HG02943 (cell line): ENCODE data around the gene ASPSCR1.

Experiments used
- ATAC-seq: cut with Tn5 transposase; IDR thresholded peaks from one replicate; pipeline ENCODE4 v1.9.1; 2021; ENCODE audit warnings: mild to moderate bottlenecking, low read depth, moderate library complexity; ENCODE audit not compliant: unreplicated experiment

Gene ASPSCR1

DNA sequence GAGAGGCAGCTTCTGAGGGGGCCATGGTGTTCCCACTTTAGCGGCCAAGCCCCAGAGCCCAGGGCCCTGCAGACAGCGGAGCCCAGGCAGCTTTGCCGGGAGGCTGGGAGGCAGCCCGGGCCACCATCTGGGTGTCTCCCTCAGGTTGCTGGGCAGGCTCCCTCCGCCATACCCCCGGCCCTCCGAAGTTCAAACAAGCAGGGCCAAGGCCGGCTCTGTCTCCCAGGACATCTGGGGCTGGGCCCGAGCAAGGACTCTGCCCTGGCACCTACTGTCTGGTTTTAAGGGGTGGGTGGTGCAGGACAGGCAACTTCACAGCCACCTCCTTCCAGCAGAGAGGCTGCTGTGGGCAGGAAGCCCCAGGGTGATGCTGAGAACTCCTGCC is 85.5 kb downstream of the ASPSCR1 start:
- no peak for ATAC-seq

DNA sequence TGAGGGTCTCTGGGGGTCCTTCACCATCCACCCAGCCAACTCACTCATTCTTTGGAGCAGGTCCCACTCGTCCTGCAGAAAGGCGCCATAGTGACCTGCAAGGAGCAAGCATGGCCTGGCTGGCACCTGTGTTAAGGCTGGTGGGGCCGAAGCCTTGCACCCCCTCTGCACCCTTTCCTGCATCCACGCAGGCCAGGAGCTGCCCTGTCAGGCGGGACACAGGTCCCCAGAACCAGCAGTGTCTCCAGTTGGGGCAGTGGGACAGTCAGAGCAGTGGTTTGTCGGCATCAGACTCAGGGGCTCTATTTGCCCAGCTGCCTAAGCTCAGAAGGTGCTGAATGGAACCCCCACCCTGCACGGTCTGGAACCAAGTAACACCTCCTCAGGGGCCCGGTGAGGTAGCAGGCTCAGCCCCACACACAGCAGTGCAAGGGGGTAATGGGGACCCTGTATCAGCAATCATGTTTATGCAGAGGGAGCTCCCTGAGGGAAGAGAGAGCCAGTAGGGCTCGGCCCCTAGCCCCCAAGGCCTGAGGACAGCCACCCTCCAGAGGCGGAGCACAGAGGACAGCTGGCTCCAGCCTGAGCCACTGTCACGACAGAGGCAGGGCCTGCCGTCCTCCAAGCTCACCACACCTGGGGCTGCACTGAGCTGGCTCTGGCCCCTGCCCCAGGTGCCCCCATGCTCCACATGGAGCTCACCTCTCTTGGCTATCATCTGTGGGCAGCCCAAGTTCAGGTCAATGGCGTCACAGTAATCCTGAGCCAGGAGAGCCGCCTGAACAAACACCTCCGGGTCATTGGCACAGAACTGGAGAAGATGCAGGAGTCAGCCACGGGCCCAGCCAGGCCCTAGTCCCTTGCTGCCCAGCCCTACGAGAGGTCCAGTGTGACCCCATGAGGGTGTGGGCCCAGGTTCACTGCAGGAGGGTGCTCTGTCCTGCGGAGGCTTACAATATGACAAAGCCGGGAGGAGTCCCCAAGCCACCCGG is 86.3 kb downstream of the ASPSCR1 start:
- no peak for ATAC-seq

DNA sequence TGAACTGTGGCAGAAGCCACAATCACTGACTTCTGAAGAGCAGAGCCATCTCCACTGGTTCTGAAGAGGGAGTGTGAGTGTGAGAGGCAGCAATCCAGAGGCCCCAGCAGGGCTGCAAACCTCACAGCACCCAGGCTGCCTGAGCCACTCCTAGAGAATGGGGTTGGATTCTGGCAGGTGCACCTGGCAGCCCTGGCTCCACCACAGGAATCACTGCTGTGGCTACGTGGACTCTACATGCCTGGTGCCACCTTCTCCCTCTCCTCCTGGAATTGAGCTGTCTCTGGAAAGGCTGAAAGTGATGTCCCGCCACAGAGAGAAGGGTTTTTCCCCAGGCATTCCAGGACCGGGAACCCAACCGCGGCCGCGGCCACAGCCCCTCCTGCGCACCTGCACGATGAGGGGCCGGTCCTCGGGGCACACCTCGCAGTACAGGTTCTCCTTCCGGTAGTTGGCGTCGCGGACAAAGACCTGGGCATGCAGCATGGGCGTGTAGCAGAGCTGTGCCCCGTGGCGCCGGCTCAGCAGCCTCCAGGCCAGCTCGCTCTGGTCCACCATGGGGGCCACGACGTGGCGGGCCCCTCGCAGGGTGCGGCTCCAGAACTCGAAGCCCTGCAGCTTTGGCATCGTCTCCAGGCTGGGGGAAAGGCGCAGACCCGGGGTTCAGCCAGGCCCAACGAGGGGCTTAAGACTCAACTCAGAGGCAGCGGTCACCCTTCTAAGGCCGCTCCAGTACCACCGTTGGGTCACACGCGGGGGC is 87.2 kb downstream of the ASPSCR1 start:
- no peak for ATAC-seq

DNA sequence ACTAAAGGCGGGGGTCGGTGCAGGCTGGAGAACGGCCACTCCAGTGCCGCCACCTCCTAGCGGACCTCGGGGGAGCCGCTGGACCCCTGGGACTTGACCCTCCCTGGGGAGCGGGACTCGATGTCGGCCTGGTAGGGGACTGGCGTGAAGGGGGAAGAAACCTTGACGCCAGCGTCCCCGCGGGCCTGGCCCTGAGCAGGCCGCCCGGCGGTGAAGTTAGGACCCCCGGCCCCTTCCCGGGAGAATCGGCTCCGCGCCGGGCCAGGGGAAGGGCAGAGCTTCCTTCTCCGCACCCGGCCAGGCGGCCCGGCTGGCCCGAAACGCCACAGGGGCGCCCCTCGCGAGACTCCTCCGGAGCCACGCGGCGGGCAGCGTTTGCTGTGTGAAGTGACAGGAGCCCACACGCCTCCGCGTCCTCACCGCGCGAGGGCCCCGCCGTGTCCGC is 87.8 kb downstream of the ASPSCR1 start:
- ATAC-seq = no peak

DNA sequence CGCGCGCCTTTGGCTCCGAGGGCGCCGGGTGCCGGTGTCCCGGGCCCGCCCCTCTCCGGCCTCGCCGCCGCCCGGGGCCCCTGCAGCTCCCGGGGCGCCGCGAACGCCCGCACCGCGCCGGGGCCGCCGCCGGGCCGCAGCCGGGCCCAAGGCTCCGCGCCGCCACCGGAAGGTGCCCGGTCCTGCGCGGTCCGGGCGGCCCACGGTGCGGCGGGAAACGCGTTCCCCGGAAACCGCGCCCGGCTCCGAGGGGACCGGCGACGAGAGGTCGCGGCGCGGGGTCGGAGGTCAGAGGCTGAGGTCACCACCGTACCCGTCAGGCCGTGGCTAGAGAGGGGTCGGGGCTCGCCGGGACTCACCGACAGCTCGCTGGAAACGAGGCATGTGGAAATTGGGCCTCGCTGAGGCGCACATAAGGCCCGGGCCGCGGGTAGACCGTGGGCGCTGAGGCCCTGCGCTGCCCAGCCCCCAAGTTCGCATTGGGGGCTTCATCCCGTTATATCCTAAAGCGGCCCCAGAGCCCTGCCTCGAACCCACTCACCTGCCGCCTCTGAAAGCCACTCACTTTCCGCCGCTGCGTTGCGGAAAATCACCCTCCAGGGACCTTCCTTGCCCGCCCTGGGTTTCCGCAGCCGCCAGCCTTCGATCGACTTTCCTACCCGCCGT is 88.3 kb downstream of the ASPSCR1 start, which contains the start of gene DUS1L:
Gene DUS1L (minus strand): TSS at position 167 of the 666 bp plus-strand sequence. CDS start 745 bp downstream, outside the sequence.
- ATAC-seq = no peak
